Colon (tissue), 2 donors: ENCODE results near the gene ARHGAP10.
"Not testable (repeated sequence)": the region's sequence is repeated elsewhere in the genome, so short reads cannot be mapped to it uniquely, and the experiment has no call there.

Source experiments
- FAIRE-seq: peaks from 2 replicates; lab custom pipeline; 2012; peaks lifted over from hg19 to GRCh38; lab: Jason Lieb, UNC
- donor health status: control.
- donor health status: control.

ARHGAP10 gene

GRCh38 chr4:147793569-147794313, 61.9 kb downstream of the ARHGAP10 start:
- FAIRE-seq: no peak

DNA sequence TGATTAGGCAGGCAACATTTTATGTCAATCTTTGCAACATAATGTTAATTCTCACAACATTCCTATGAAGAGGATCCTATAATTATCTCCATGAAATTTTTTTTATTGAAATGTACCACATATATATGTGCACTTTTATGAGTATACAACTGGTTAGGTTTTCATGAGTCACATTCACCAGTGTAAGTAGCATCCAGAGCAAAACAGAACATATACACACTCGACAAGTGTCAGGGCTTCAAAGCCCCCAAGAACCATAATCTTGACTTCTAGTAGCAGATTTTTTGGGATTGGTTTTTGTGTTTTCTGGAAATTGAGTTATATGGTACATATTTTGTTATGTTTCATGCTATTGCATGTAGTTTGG, 62.4 kb downstream of the ARHGAP10 start:
- FAIRE-seq: no peak

GRCh38 chr4:147794787-147795413, 63.0 kb downstream of the ARHGAP10 start:
- no peak for FAIRE-seq

- FAIRE-seq: not testable (repeated sequence)
These were observed 67.2 kb downstream of the ARHGAP10 start for GRCh38 chr4:147799057-147799456.

GRCh38 chr4:147799986-147800555, 68.2 kb downstream of the ARHGAP10 start:
- no peak for FAIRE-seq

GRCh38 chr4:147801820-147802219, 69.9 kb downstream of the ARHGAP10 start:
- no peak for FAIRE-seq

GRCh38 chr4:147802346-147802745, 70.5 kb downstream of the ARHGAP10 start:
- FAIRE-seq: no peak

- FAIRE-seq: no peak
These were observed 74.1 kb downstream of the ARHGAP10 start for GRCh38 chr4:147805946-147806345.

DNA sequence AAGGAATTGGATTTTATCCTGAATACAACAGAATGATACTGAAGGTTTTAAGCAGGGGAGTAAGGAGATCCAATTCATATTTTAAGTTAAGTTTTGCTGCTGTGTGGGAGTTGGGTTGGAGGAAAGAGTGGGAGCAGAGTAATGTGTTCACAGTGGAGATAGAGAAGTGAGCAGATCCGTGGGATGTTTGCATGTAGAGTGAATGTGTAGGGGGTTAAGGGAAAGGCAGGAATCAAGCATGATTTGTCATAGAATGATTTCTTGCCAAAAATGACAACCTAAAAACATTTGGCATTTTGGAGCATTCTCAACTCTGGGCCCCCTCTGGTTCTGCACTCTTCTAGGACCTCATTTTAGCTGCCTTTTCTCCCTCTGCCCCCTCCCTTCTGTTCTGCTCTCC, 76.6 kb downstream of the ARHGAP10 start:
- FAIRE-seq: no peak

- no peak for FAIRE-seq
These were observed 77.3 kb downstream of the ARHGAP10 start for GRCh38 chr4:147809211-147809610.

- FAIRE-seq: no peak
These were observed 80.0 kb downstream of the ARHGAP10 start for GRCh38 chr4:147811878-147812277.

DNA sequence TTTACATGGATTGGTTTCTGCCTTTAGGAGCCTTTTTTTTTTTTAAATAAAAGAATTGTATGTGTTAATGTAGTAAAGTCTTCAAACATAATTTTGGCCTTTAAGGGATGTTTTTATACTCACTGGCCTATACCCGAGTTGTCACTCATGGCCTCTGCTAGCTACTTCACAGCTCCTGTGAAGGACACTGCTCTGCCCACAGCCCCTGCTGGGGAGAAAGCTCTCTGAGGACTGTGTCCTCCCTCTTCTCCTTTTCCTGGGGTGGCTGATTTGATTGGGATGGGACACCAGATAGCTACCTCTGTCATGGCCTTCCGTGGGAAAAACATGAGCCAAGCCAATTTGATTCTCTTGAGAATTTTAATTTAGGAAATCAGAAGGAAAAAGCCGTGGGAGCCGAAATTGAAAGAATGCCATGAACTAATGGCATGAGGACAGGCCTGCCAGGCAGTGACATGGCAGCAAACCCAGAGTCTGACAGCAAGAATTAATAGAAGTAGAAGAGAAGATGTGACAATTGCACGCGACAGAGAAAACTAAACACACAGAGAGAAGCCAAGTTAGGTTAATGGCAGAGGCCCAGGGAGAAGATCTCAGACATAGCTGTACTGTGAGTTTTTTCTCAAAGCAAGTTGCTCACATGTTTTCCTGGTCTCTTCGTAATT, 81.4 kb downstream of the ARHGAP10 start:
- no peak for FAIRE-seq

- no peak for FAIRE-seq
These were observed 82.1 kb downstream of the ARHGAP10 start for GRCh38 chr4:147813973-147814372.

- FAIRE-seq: no peak
These were observed 82.5 kb downstream of the ARHGAP10 start for GRCh38 chr4:147814376-147814775.

GRCh38 chr4:147815741-147816140, 83.9 kb downstream of the ARHGAP10 start:
- FAIRE-seq: no peak

DNA sequence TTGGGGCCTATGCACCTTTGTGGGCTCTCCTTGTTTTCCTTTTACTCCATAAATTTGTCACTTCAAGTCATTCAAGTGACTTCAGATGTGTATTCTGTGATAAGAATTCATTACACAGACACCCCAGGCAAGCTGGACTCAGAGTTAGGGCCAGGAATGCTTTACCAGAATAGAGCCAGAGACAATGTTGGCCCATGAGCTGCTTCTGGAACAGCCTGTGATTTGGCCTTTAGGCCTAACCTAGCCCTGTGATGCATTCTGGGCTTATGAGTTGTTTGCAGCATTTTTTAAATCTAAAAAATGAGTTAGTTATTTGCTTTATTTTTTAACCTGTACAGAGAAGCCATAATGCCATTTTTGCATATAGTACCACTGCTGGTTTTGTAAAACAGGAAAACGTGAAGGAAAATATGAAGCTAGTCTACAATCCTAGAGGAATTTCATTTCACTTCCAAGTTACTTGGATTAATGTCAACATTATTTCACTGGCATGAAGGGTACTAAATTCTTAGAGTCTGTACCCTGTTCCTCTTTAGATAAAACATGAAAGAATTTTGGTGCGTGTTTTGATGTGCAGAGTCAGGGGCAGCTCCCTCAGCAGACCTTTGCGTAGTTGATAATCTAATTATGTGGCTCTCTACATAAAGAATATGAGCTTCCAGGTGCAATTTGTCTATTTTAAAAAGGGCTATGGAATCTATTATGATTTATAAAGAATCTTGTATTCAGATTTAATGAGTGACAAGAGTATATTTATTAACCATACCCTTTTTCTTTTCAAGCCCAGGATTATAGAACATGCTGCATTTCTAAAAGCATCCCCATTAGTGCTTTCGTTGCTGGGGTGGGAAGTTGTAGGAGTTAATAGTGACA, 84.7 kb downstream of the ARHGAP10 start:
- FAIRE-seq: no peak

GRCh38 chr4:147820975-147821374, 89.1 kb downstream of the ARHGAP10 start:
- FAIRE-seq: no peak

GRCh38 chr4:147821555-147821954, 89.7 kb downstream of the ARHGAP10 start:
- no peak for FAIRE-seq

DNA sequence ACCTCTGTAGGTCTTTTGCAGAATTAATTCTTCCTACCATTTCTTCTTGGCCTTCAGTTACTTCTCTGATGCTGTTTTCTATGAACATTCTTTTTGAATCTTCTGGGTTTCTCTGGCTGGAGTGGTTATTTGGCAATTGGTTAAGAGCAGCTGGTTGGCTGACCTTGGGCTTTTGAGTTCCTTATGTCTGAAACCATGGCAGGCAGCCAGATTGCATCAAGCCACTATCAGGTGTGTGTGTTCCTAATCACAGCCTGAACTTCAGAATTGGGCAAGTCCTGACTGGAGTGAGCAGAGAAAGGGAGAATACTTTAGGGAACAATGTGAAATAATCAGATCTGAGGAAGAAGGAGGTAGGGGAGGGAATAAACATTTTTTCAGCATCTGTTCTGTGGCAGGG, 90.2 kb downstream of the ARHGAP10 start:
- no peak for FAIRE-seq

- FAIRE-seq: no peak
These were observed 91.2 kb downstream of the ARHGAP10 start for GRCh38 chr4:147823130-147823529.

- no peak for FAIRE-seq
These were observed 92.4 kb downstream of the ARHGAP10 start for GRCh38 chr4:147824316-147824715.

GRCh38 chr4:147824884-147825283, 93.0 kb downstream of the ARHGAP10 start:
- no peak for FAIRE-seq
